Neural cell (in vitro differentiated cells): ENCODE results near the gene IKZF2. TPM values are rescaled to one million over a fixed set of nuclear protein-coding genes. Genes with fewer than 3 reads are reported as not detected.
A peak's percentile ranks its signal among the peaks of the same experiment; 100 is the strongest.

ENCODE experiments used
- H2AFZ ChIP-seq: fragments of 200-600, 300-800 bp; sonication (generic), shearing (Covaris generic); 2 replicates; pipeline ENCODE4 v1.6.0; 2014; ENCODE audit warnings: low read depth, mild to moderate bottlenecking, antibody characterized with exemption, low read length, moderate library complexity
- H3F3A ChIP-seq: fragments of 200-600 bp; shearing (Covaris generic); 2 replicates; pipeline ENCODE4 v1.6.1; 2016; ENCODE audit warnings: mild to moderate bottlenecking, moderate library complexity, mixed read lengths, antibody characterized with exemption, low read length; ENCODE audit not compliant: insufficient read depth, poor library complexity, severe bottlenecking
- H3K27ac ChIP-seq: fragments of 200-600, 300-800 bp; sonication (generic), shearing (Covaris generic); 2 replicates; pipeline ENCODE4 v1.5.1; 2014; ENCODE audit warnings: mild to moderate bottlenecking, low read length, moderate library complexity
- H3K27me3 ChIP-seq: fragments of 300-800, 200-600 bp; sonication (generic), shearing (Covaris generic); 2 replicates; pipeline ENCODE4 v1.6.0; 2014; ENCODE audit warnings: mild to moderate bottlenecking, low read depth, low read length, moderate library complexity; ENCODE audit not compliant: insufficient read depth
- H3K36me3 ChIP-seq: fragments of 300-800, 200-600 bp; sonication (generic), shearing (Covaris generic); 2 replicates; pipeline ENCODE4 v1.5.1; 2014; ENCODE audit warnings: mild to moderate bottlenecking, antibody characterized with exemption, low read length, moderate library complexity; ENCODE audit not compliant: insufficient read depth
- H3K4me2 ChIP-seq: fragments of 300-800, 200-600 bp; sonication (generic), shearing (Covaris generic); 2 replicates; pipeline ENCODE4 v1.6.0; 2014; ENCODE audit warnings: mild to moderate bottlenecking, low read length
- H3K4me3 ChIP-seq: fragments of 300-800, 200-600 bp; sonication (generic), shearing (Covaris generic); 2 replicates; pipeline ENCODE4 v1.5.1; 2014; ENCODE audit warnings: mild to moderate bottlenecking, low read length, moderate library complexity
- H3K79me2 ChIP-seq: fragments of 200-600 bp; shearing (Covaris generic); replicated peaks from 2 replicates; pipeline ENCODE4 v1.6.0; 2014; ENCODE audit warnings: mild to moderate bottlenecking, low read length, moderate library complexity; ENCODE audit not compliant: insufficient read depth
- H3K9ac ChIP-seq: fragments of 300-800, 200-600 bp; sonication (generic), shearing (Covaris generic); 2 replicates; pipeline ENCODE4 v1.6.1; 2016; ENCODE audit warnings: mild to moderate bottlenecking, low read length, mixed read lengths
- H3K9me2 ChIP-seq: fragments of 200-600 bp; shearing (Covaris generic); 2 replicates; pipeline ENCODE4 v1.6.1; 2016; ENCODE audit warnings: mild to moderate bottlenecking, low read length, mixed read lengths; ENCODE audit not compliant: insufficient read depth
- H3K9me3 ChIP-seq: fragments of 200-600, 300-800 bp; sonication (generic), shearing (Covaris generic); 2 replicates; pipeline ENCODE4 v1.6.1; 2016; ENCODE audit warnings: mild to moderate bottlenecking, mixed run types, low read length, moderate library complexity, mixed read lengths
- H4K20me1 ChIP-seq: fragments of 200-600 bp; shearing (Covaris generic); 2 replicates; pipeline ENCODE4 v1.6.1; 2016; ENCODE audit warnings: mild to moderate bottlenecking, mixed run types; ENCODE audit not compliant: insufficient read depth
- EP300 ChIP-seq: fragments of 450-650 bp; conservative IDR thresholded peaks from 2 replicates; pipeline ENCODE4 v1.6.1; 2014; ENCODE audit warnings: antibody characterized with exemption, mild to moderate bottlenecking, moderate library complexity; ENCODE audit not compliant: poor library complexity, severe bottlenecking
- POLR2AphosphoS5 ChIP-seq: IDR thresholded peaks from 2 replicates; pipeline ENCODE4 v1.6.1; 2012
- RAD21 ChIP-seq: fragments of 450-650 bp; conservative IDR thresholded peaks from 2 replicates; pipeline ENCODE4 v1.6.1; 2014; ENCODE audit warnings: antibody characterized with exemption, mild to moderate bottlenecking, moderate library complexity
- SMC3 ChIP-seq: fragments of 450-650 bp; conservative IDR thresholded peaks from 2 replicates; pipeline ENCODE4 v1.6.1; 2014; ENCODE audit warnings: antibody characterized with exemption, mild to moderate bottlenecking, moderate library complexity; ENCODE audit not compliant: poor library complexity
- polyA plus RNA-seq: library from polyadenylated mRNA; depleted of rRNA; stranded (reverse); fragments of >200 nt; gene quantifications from 2 replicates; pipeline ENCODE4 v1.2.3, GENCODE V29; 2014
- TF ChIP-seq, protein P1 (sequence below): IDR thresholded peaks from 2 replicates; pipeline ENCODE4 v1.6.1; 2012; ENCODE audit warnings: borderline replicate concordance
- TF ChIP-seq, protein P2 (sequence below): fragments of 450-650 bp; IDR thresholded peaks from 2 replicates; pipeline ENCODE4 v1.5.1; 2014; ENCODE audit warnings: antibody characterized with exemption, mild to moderate bottlenecking, moderate library complexity; ENCODE audit not compliant: poor library complexity, severe bottlenecking

Gene IKZF2
- polyA plus RNA-seq, 1 donor from 2014 or later: 5.6 TPM

- no peaks in the 10 kb centered on the region for H3F3A ChIP-seq
- H3K9me2 ChIP-seq: no peaks in the 10 kb centered on the region
- no peak for TF ChIP-seq RAD21
- no peak for TF ChIP-seq SMC3
- TF ChIP-seq, protein P1, sequence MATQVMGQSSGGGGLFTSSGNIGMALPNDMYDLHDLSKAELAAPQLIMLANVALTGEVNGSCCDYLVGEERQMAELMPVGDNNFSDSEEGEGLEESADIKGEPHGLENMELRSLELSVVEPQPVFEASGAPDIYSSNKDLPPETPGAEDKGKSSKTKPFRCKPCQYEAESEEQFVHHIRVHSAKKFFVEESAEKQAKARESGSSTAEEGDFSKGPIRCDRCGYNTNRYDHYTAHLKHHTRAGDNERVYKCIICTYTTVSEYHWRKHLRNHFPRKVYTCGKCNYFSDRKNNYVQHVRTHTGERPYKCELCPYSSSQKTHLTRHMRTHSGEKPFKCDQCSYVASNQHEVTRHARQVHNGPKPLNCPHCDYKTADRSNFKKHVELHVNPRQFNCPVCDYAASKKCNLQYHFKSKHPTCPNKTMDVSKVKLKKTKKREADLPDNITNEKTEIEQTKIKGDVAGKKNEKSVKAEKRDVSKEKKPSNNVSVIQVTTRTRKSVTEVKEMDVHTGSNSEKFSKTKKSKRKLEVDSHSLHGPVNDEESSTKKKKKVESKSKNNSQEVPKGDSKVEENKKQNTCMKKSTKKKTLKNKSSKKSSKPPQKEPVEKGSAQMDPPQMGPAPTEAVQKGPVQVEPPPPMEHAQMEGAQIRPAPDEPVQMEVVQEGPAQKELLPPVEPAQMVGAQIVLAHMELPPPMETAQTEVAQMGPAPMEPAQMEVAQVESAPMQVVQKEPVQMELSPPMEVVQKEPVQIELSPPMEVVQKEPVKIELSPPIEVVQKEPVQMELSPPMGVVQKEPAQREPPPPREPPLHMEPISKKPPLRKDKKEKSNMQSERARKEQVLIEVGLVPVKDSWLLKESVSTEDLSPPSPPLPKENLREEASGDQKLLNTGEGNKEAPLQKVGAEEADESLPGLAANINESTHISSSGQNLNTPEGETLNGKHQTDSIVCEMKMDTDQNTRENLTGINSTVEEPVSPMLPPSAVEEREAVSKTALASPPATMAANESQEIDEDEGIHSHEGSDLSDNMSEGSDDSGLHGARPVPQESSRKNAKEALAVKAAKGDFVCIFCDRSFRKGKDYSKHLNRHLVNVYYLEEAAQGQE: no peak
- no peak overlapping the region for H2AFZ ChIP-seq
- H3K4me2 ChIP-seq: no peak overlapping the region
- H3K36me3 ChIP-seq: no peaks in the 10 kb centered on the region
- no peaks in the 10 kb centered on the region for H3K79me2 ChIP-seq
- no peak overlapping the region for H3K4me3 ChIP-seq
- no peak overlapping the region for H3K27ac ChIP-seq
- H4K20me1 ChIP-seq: no peaks in the 10 kb centered on the region
- H3K27me3 ChIP-seq: no peaks in the 10 kb centered on the region
- H3K9me3 ChIP-seq: no peaks in the 10 kb centered on the region
- H3K9ac ChIP-seq: no peak overlapping the region
These were observed 47.1 kb downstream of the IKZF2 start for GRCh38 chr2:213104092-213104902.

- Histone ChIP-seq H4K20me1 (no peaks in the 10 kb centered on the region), H3K9ac (no peak overlapping the region), H3F3A (no peaks in the 10 kb centered on the region), H2AFZ (no peak overlapping the region), H3K9me3 (no peaks in the 10 kb centered on the region), H3K4me2 (no peak overlapping the region), H3K27me3 (no peaks in the 10 kb centered on the region), H3K27ac (no peak overlapping the region), H3K79me2 (no peaks in the 10 kb centered on the region), H3K9me2 (no peaks in the 10 kb centered on the region), H3K4me3 (no peak overlapping the region), H3K36me3 (no peaks in the 10 kb centered on the region)
- TF ChIP-seq RAD21 (no peak), POLR2AphosphoS5 (no peak), EP300 (peak; percentile 63)
- TF ChIP-seq, protein P1: no peak
- TF ChIP-seq, protein P2, sequence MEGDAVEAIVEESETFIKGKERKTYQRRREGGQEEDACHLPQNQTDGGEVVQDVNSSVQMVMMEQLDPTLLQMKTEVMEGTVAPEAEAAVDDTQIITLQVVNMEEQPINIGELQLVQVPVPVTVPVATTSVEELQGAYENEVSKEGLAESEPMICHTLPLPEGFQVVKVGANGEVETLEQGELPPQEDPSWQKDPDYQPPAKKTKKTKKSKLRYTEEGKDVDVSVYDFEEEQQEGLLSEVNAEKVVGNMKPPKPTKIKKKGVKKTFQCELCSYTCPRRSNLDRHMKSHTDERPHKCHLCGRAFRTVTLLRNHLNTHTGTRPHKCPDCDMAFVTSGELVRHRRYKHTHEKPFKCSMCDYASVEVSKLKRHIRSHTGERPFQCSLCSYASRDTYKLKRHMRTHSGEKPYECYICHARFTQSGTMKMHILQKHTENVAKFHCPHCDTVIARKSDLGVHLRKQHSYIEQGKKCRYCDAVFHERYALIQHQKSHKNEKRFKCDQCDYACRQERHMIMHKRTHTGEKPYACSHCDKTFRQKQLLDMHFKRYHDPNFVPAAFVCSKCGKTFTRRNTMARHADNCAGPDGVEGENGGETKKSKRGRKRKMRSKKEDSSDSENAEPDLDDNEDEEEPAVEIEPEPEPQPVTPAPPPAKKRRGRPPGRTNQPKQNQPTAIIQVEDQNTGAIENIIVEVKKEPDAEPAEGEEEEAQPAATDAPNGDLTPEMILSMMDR: no peak
These were observed 49.5 kb downstream of the IKZF2 start for GRCh38 chr2:213101692-213102460.
